ENCODE data around the gene PIP4K2A. TPM values are rescaled to one million over a fixed set of nuclear protein-coding genes. Genes with fewer than 3 reads are reported as not detected.

The PIP4K2A gene
- total and polyA plus RNA-seq, 10 donors: 30.1 to 168 (median 101) TPM

DNA sequence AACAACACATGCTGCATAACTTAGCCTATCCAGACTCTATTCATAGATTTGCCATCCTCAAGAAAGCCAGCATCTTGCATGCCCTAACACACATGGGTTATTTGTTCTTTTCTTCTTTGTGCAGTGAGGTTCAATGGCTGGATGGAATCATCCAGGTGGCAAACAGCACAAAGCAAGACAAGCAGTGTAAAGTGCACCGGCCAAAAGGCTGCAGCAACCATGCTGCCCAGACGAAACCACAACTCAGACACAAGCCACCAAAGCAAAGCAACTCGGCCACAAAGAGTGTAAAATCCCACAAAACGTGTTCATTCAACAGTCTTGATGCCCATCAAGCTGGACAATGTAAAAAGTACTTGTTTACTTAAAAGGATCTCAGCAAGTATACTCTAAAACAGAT is 76.9 kb downstream of the PIP4K2A start:
- Histone ChIP-seq H3K36me3 (peaks cover 0 to 9% (median 0%) of the 10 kb centered on the region in 6 donors), H3K9me3 (no peaks in the 10 kb centered on the region), H3K27me3 (replicated peaks in 1 of 7) (no peaks in the 10 kb centered on the region), H3K4me1 (peaks cover 9 to 99% (median 78%) of the 10 kb centered on the region in 6 donors), H3K4me3 (no peak overlapping the region), H3K27ac (peak overlapping the region in 6 of 8 donors; percentile 39 to 89 (median 86))
- intact Hi-C loops (cut with DNase I; ENCODE audit: low total_unique reads): no loop called here
- no peak for DNase-seq
- WGBS, 5 donors: 64 to 81% (median 72%) methylated on average over 4 of the region's 4 CpGs
- TF ChIP-seq, protein P1, sequence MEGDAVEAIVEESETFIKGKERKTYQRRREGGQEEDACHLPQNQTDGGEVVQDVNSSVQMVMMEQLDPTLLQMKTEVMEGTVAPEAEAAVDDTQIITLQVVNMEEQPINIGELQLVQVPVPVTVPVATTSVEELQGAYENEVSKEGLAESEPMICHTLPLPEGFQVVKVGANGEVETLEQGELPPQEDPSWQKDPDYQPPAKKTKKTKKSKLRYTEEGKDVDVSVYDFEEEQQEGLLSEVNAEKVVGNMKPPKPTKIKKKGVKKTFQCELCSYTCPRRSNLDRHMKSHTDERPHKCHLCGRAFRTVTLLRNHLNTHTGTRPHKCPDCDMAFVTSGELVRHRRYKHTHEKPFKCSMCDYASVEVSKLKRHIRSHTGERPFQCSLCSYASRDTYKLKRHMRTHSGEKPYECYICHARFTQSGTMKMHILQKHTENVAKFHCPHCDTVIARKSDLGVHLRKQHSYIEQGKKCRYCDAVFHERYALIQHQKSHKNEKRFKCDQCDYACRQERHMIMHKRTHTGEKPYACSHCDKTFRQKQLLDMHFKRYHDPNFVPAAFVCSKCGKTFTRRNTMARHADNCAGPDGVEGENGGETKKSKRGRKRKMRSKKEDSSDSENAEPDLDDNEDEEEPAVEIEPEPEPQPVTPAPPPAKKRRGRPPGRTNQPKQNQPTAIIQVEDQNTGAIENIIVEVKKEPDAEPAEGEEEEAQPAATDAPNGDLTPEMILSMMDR (IDR thresholded peaks at IDR 0.05 in 8 of 11, conservative IDR thresholded peaks at IDR 0.05 in 3 of 11): no peak
- TF ChIP-seq POLR2A (IDR thresholded peaks at IDR 0.05) (no peak), POLR2AphosphoS5 (IDR thresholded peaks at IDR 0.05) (no peak)

DNA sequence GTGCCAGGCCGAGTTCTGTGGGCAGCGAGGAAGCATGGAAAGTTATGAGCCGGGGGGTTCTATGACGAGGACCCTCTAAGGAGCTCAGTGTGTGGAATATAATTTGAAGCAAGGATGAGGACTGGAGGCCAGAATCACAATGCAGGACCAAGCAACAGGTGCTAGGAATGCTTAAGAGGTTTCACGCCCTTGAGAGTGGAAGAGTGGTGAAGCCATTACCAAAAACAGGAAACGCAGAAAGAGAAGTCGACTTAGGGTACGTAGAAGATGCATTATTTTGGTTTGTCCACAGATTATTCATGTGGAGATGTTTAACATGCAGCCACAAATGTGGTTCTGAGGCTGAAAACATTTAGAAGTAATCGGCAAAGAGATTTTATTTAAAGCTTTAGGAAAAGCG is 78.7 kb downstream of the PIP4K2A start:
- Histone ChIP-seq H3K36me3 (peaks cover 0 to 4% (median 0%) of the 10 kb centered on the region in 6 donors), H3K9me3 (no peaks in the 10 kb centered on the region), H3K27ac (peak overlapping the region; percentile 53 to 89 (median 81)), H3K27me3 (replicated peaks in 1 of 7) (no peaks in the 10 kb centered on the region), H3K4me3 (no peak overlapping the region), H3K4me1 (peaks cover 22 to 100% (median 91%) of the 10 kb centered on the region in 6 donors)
- TF ChIP-seq POLR2AphosphoS5 (IDR thresholded peaks at IDR 0.05): peak in 1 of 3 donors; percentile 5
- no peak for TF ChIP-seq POLR2A (IDR thresholded peaks at IDR 0.05)
- TF ChIP-seq, protein P1 (IDR thresholded peaks at IDR 0.05 in 8 of 11, conservative IDR thresholded peaks at IDR 0.05 in 3 of 11): no peak
- intact Hi-C loops (cut with DNase I; ENCODE audit: low total_unique reads): no loop called here
- WGBS, 5 donors: 64 to 70% (median 67%) methylated on average over 10 of the region's 10 CpGs
- no peak for DNase-seq

DNA sequence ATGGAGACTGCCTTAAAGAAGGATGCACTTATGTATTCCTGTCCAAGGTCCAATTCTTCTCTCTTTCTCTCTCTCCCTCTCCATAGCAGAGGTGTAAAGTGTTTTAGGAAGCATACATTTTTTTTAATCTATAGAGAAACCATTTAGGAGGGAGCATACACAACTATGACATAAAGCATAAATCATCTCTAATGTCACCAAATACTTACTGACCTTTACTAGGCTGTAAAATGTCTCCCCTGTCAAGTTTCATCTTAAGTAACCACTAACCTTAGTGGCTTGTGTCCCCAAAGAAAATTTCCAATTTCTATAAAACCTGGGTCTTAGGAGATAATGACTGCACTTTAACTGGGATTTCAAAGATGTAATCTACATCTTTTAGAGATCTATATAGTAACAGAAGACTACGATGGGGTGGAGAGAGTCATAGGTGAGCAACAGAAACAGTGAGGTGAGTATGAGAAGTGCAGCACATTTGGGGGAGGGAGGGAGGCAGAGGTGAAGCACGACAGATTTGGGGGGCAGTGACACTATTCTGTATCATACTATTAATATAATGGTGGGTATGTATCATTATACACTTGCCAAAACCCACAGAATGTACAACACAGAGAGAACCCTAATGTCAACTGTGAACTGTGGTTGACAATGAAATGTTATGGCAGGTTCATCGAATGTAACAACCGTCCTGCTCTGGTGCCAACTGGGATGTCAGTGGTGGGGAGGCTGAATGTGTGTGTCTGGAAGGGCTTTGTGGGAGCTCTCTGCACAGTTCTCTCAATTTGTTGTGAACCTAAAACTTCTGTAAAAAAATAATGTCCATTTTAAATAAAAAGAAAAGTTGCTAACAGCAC is 79.5 kb downstream of the PIP4K2A start:
- Histone ChIP-seq H3K4me3 (no peak overlapping the region), H3K36me3 (no peaks in the 10 kb centered on the region), H3K4me1 (peaks cover 28 to 100% (median 92%) of the 10 kb centered on the region in 6 donors), H3K27ac (peak overlapping the region; percentile 53 to 89 (median 84)), H3K9me3 (no peaks in the 10 kb centered on the region), H3K27me3 (replicated peaks in 1 of 7) (no peaks in the 10 kb centered on the region)
- no peak for DNase-seq
- TF ChIP-seq, protein P1 (IDR thresholded peaks at IDR 0.05 in 8 of 11, conservative IDR thresholded peaks at IDR 0.05 in 3 of 11): no peak
- TF ChIP-seq POLR2AphosphoS5 (IDR thresholded peaks at IDR 0.05) (peak in 1 of 3 donors; percentile 35), POLR2A (IDR thresholded peaks at IDR 0.05) (no peak)
- intact Hi-C loops (cut with DNase I; ENCODE audit: low total_unique reads): no loop called here
- WGBS, 5 donors: 73 to 88% (median 84%) methylated on average over 4 of the region's 4 CpGs

DNA sequence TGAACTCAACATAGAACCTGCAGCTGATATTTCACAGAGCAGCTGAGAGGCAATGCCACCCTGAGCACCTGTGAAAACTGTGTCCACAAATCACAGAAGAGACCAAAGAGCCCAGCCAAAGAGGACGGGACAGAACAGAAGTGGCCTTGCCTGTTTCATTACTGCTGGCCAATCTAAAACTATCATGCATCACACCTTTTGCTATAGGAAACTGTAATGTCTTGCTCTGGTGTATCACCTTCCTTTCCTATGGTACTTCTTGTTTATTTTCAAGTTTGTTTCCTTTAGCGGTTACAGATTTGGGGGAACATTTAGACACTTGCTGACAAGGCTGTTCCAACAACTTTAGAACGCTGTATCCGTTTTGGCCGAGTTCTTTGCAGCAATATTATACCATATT is 80.3 kb downstream of the PIP4K2A start:
- WGBS, 5 donors: 67 to 77% (median 74%) methylated on average over 5 of the region's 5 CpGs
- DNase-seq: no peak
- Histone ChIP-seq H3K27me3 (replicated peaks in 1 of 7) (no peaks in the 10 kb centered on the region), H3K9me3 (no peaks in the 10 kb centered on the region), H3K4me3 (no peak overlapping the region), H3K36me3 (no peaks in the 10 kb centered on the region), H3K27ac (peak overlapping the region; percentile 31 to 89 (median 84)), H3K4me1 (peaks cover 35 to 100% (median 97%) of the 10 kb centered on the region in 6 donors)
- intact Hi-C loops (cut with DNase I; ENCODE audit: low total_unique reads): no loop called here
- TF ChIP-seq POLR2AphosphoS5 (IDR thresholded peaks at IDR 0.05) (peak in 1 of 3 donors; percentile 71), POLR2A (IDR thresholded peaks at IDR 0.05) (no peak)
- TF ChIP-seq, protein P1 (IDR thresholded peaks at IDR 0.05 in 8 of 11, conservative IDR thresholded peaks at IDR 0.05 in 3 of 11): no peak

All from spleen (tissue), 11 donors.